DOHH2 (cell line): ENCODE measurements around the gene BANP.

Experiments used
- H3F3A ChIP-seq: fragments of 200-600 bp; sonication (generic), shearing (Covaris generic); 2 replicates; pipeline ENCODE4 v1.6.0; 2016; ENCODE audit warnings: antibody characterized with exemption, mild to moderate bottlenecking; ENCODE audit not compliant: control insufficient read depth, insufficient read depth
- H3K27ac ChIP-seq: fragments of 200-600 bp; sonication (generic); 2 replicates; pipeline ENCODE4 v1.5.1; 2014; ENCODE audit warnings: low read depth, mild to moderate bottlenecking, low read length, moderate library complexity
- H3K27me3 ChIP-seq: fragments of 200-600 bp; sonication (generic); 2 replicates; pipeline ENCODE4 v1.6.1; 2014; ENCODE audit warnings: mild to moderate bottlenecking, low read length, mixed read lengths; ENCODE audit not compliant: control insufficient read depth
- H3K36me3 ChIP-seq: fragments of 200-600 bp; sonication (generic); 2 replicates; pipeline ENCODE4 v1.6.1; 2014; ENCODE audit warnings: mild to moderate bottlenecking, low read length, moderate library complexity, mixed read lengths; ENCODE audit not compliant: control insufficient read depth
- H3K4me1 ChIP-seq: fragments of 200-600 bp; sonication (generic); 2 replicates; pipeline ENCODE4 v1.6.1; 2014; ENCODE audit warnings: mild to moderate bottlenecking, low read length, mixed read lengths; ENCODE audit not compliant: control insufficient read depth
- H3K4me2 ChIP-seq: fragments of 200-600 bp; sonication (generic); 2 replicates; pipeline ENCODE4 v1.6.0; 2014; ENCODE audit warnings: mild to moderate bottlenecking, low read length, moderate library complexity
- H3K4me3 ChIP-seq: fragments of 200-600 bp; sonication (generic); 2 replicates; pipeline ENCODE4 v1.5.1; 2014; ENCODE audit warnings: mild to moderate bottlenecking, low read length, mixed read lengths
- H3K79me2 ChIP-seq: fragments of 200-600 bp; sonication (generic); 2 replicates; pipeline ENCODE4 v1.6.1; 2014; ENCODE audit warnings: mild to moderate bottlenecking, low read length, mixed read lengths; ENCODE audit not compliant: control insufficient read depth
- H3K9me2 ChIP-seq: fragments of 200-600 bp; sonication (generic); replicated peaks from 2 replicates; pipeline ENCODE4 v1.6.1; 2014; ENCODE audit warnings: mild to moderate bottlenecking, low read length, mixed read lengths; ENCODE audit not compliant: control insufficient read depth
- H3K9me3 ChIP-seq: fragments of 200-600 bp; sonication (generic); 2 replicates; pipeline ENCODE4 v1.6.1; 2014; ENCODE audit warnings: antibody characterized with exemption, low read length, mixed read lengths; ENCODE audit not compliant: control insufficient read depth, insufficient read depth
- H4K20me1 ChIP-seq: fragments of 200-600 bp; sonication (generic); 2 replicates; pipeline ENCODE4 v1.6.0; 2014; ENCODE audit warnings: low read depth, mild to moderate bottlenecking, antibody characterized with exemption, low read length, moderate library complexity; ENCODE audit not compliant: control insufficient read depth, insufficient read depth
- CTCF ChIP-seq: fragments of 200-600 bp; sonication (generic); IDR thresholded peaks from one replicate; pipeline ENCODE4 v1.5.1; 2014; ENCODE audit warnings: antibody characterized with exemption, mild to moderate bottlenecking, low read depth, low read length; ENCODE audit not compliant: poor library complexity, severe bottlenecking
- EZH2phosphoT487 ChIP-seq: fragments of 200-600 bp; sonication (generic); IDR thresholded peaks from 2 replicates; pipeline ENCODE4 v1.6.1; 2017; ENCODE audit warnings: borderline replicate concordance, mild to moderate bottlenecking, antibody characterized with exemption, low read length, moderate library complexity, mixed read lengths

The BANP gene

GRCh38 chr16:88010968-88011483 is 59.8 kb downstream of the BANP start:
- no peaks in the 10 kb centered on the region for H3K9me2 ChIP-seq
- TF ChIP-seq CTCF: no peak
- TF ChIP-seq EZH2phosphoT487: no peak

GRCh38 chr16:88012360-88012759 is 61.1 kb downstream of the BANP start:
- Histone ChIP-seq H4K20me1 (no peaks in the 10 kb centered on the region), H3K27me3 (no peaks in the 10 kb centered on the region), H3K9me3 (no peaks in the 10 kb centered on the region), H3K27ac (no peak overlapping the region), H3K4me1 (peaks cover 10% of the 10 kb centered on the region), H3K36me3 (peaks cover 48% of the 10 kb centered on the region), H3K9me2 (no peaks in the 10 kb centered on the region), H3K4me2 (no peak overlapping the region), H3K4me3 (no peak overlapping the region), H3K79me2 (peaks cover 10% of the 10 kb centered on the region; the same call in 1 of the 2 replicates), H3F3A (no peaks in the 10 kb centered on the region)
- no peak for TF ChIP-seq CTCF
- TF ChIP-seq EZH2phosphoT487: no peak

More at GRCh38 chr16:88010968-88011483, 59.8 kb downstream of the BANP start:
- no peaks in the 10 kb centered on the region for H3K27me3 ChIP-seq
- no peaks in the 10 kb centered on the region for H3F3A ChIP-seq
- H3K79me2 ChIP-seq: peaks cover 10% of the 10 kb centered on the region; the same call in 1 of the 2 replicates
- H4K20me1 ChIP-seq: no peaks in the 10 kb centered on the region
- H3K27ac ChIP-seq: no peak overlapping the region
- H3K36me3 ChIP-seq: peaks cover 56% of the 10 kb centered on the region
- H3K4me1 ChIP-seq: peaks cover 10% of the 10 kb centered on the region
- no peaks in the 10 kb centered on the region for H3K9me3 ChIP-seq
- no peak overlapping the region for H3K4me3 ChIP-seq
- H3K4me2 ChIP-seq: no peak overlapping the region

GRCh38 chr16:88013091-88013609 is 61.9 kb downstream of the BANP start:
- H3K4me3 ChIP-seq: no peak overlapping the region
- H3K4me1 ChIP-seq: peaks cover 10% of the 10 kb centered on the region
- H3K4me2 ChIP-seq: no peak overlapping the region
- H3K27me3 ChIP-seq: no peaks in the 10 kb centered on the region
- H3K27ac ChIP-seq: no peak overlapping the region
- H3K79me2 ChIP-seq: peaks cover 10% of the 10 kb centered on the region; the same call in 1 of the 2 replicates
- H3K36me3 ChIP-seq: peaks cover 40% of the 10 kb centered on the region
- TF ChIP-seq EZH2phosphoT487 (no peak), CTCF (no peak)
- no peaks in the 10 kb centered on the region for H3F3A ChIP-seq
- H4K20me1 ChIP-seq: no peaks in the 10 kb centered on the region
- no peaks in the 10 kb centered on the region for H3K9me2 ChIP-seq
- no peaks in the 10 kb centered on the region for H3K9me3 ChIP-seq
